A549 (cell line): Measurements from ENCODE around the gene FAM13A.

Experiments
- BHLHE40 ChIP-seq: IDR thresholded peaks from 2 replicates; pipeline ENCODE4 v1.6.1; 2012; ENCODE audit warnings: low read depth, low read length, inconsistent platforms
- GATA3 ChIP-seq: IDR thresholded peaks from 2 replicates; pipeline ENCODE4 v1.6.1; 2012; ENCODE audit warnings: borderline replicate concordance
- PBX3 ChIP-seq: IDR thresholded peaks from 2 replicates; pipeline ENCODE4 v1.6.1; 2012
- POLR2A ChIP-seq: IDR thresholded peaks from 2 replicates; pipeline ENCODE4 v1.6.1; 2012; ENCODE audit warnings: mild to moderate bottlenecking, low read length
- RAD21 ChIP-seq, 2 experiments: fragments of >200 bp in 1 of 2; sonication (Bioruptor Twin) in 1 of 2; formaldehyde crosslinking in 1 of 2; IDR thresholded peaks in 1 of 2; conservative IDR thresholded peaks in 1 of 2; 2 replicates in 1 of 2; 3 replicates in 1 of 2; pipeline ENCODE4 v1.6.1; 2012 to 2018; ENCODE audit warnings: inconsistent platforms in 1 of 2
- RFX5 ChIP-seq: fragments of 450-650 bp; IDR thresholded peaks from 2 replicates; pipeline ENCODE4 v1.7.1; 2014; ENCODE audit warnings: antibody characterized with exemption, mild to moderate bottlenecking, moderate library complexity

DNA sequence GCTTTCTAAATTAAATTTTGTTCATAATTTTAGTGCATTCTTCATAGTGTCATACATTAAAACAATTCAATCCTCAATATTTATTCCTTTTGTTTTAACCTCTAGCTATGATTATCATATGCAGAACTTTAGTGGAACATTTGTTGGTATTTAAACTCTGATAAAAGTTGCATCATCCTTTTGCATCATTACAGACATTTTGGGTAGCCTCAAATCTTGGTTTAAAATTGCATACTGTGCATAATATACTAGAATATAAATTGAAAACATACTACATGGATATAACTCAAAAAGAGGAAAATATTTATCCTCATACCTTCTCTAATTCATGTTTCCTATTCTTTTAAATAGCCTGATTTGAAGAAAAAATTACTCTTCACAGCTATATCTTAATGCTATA, 262.0 kb downstream of the FAM13A start:
- no peak for TF ChIP-seq BHLHE40
- no peak for TF ChIP-seq GATA3
- TF ChIP-seq PBX3: no peak
- TF ChIP-seq RAD21 (conservative IDR thresholded peaks at IDR 0.05 in 1 of 2, IDR thresholded peaks at IDR 0.05 in 1 of 2): no peak
- no peak for TF ChIP-seq POLR2A
- TF ChIP-seq RFX5: no peak
